ENCODE data around the gene DIS3. TPM values are rescaled to one million over a fixed set of nuclear protein-coding genes. Genes with fewer than 3 reads are reported as not detected.

Gene DIS3
- total and polyA plus RNA-seq, 9 of the 15 experiments (the other 6 are each of a cell fraction or from before 2014, with no cell fraction given) = 6.0 to 48.9 (median 34.2) TPM

DNA sequence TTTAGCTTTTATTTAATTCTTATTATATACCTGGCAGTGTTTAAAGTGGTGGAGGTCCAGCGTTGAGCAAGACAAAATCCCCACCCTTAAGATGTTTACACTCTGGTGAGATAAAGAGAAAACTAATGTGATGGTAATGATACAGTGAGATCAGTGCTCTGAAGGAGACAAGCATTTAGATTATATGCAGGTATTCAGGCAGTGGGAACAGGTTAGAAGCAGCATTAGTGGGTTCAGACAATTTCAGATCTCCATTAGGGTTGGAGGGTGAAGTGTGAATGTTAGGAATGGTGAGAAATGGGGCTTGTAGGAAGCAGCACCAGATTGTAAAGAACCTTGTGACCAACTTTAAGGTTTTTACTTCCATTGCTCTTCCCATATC, 39.2 kb upstream of the DIS3 start:
- no peak for TF ChIP-seq LEF1 (IDR thresholded peaks at IDR 0.05)
- TF ChIP-seq ZNF146 (CRISPR knock-in tag; IDR thresholded peaks at IDR 0.05; ENCODE audit: unreplicated experiment) = no peak
- no peak for TF ChIP-seq CBX3 (IDR thresholded peaks at IDR 0.05; ENCODE audit: borderline replicate concordance in 1 of 2, low read length in 2 of 2)
- Histone ChIP-seq H3K36me3 (ENCODE audit: control insufficient read depth, insufficient read depth, low read length) (peaks cover 36% of the 10 kb centered on the region; the same call in 2 of the 3 replicates), H3K27ac (ENCODE audit: extremely low read depth, low read depth, low read length) (no peak overlapping the region), H3K9me3 (replicated peaks; ENCODE audit: control insufficient read depth, insufficient read depth, low read depth, low read length) (no peaks in the 10 kb centered on the region), H3K4me1 (replicated peaks in 1 of 2; ENCODE audit: control insufficient read depth in 2 of 2, insufficient read depth in 2 of 2, low read length in 2 of 2) (no peaks in the 10 kb centered on the region), H3K9me1 (ENCODE audit: control insufficient read depth, insufficient read depth, low read length) (peaks cover 3% of the 10 kb centered on the region), H2AFZ (ENCODE audit: low read depth, low read length) (no peak overlapping the region), H3K27me3 (ENCODE audit: control insufficient read depth in 2 of 2, insufficient read depth in 2 of 2, low read length in 2 of 2) (no peaks in the 10 kb centered on the region), H3K4me3 (no peak overlapping the region), H3K4me2 (ENCODE audit: insufficient read depth, low read length) (no peak overlapping the region), H3K79me2 (ENCODE audit: control insufficient read depth, insufficient read depth, low read length) (no peaks in the 10 kb centered on the region), H4K20me1 (replicated peaks; ENCODE audit: control insufficient read depth, insufficient read depth, low read length) (no peaks in the 10 kb centered on the region), H3K9ac (ENCODE audit: insufficient read depth in 1 of 2, low read depth in 2 of 2, low read length in 2 of 2) (no peak overlapping the region)
- DNase-seq (ENCODE audit: extremely low read depth in 1 of 4, low spot score in 3 of 4) (no peak), ATAC-seq (no peak), FAIRE-seq (no peak)
- intact Hi-C loops (cut with micrococcal nuclease) = no loop called here
- WGBS (ENCODE audit: insufficient coverage, low coverage, missing lambda C conversion rate) = 38% methylated on average over 1 of the region's 1 CpG
- ChIA-PET CTCF (ENCODE audit: low intra/inter-chr PET ratio) (no interaction called here), POLR2A (no interaction called here)
- BruUV-seq (replicated peaks) = no TSS peak
- in situ Hi-C loops (cut with MboI) = loop anchor here (25.0 kb wide), 2 partner anchors 591 to 891 kb away; no protein-coding TSS in a partner anchor

DNA sequence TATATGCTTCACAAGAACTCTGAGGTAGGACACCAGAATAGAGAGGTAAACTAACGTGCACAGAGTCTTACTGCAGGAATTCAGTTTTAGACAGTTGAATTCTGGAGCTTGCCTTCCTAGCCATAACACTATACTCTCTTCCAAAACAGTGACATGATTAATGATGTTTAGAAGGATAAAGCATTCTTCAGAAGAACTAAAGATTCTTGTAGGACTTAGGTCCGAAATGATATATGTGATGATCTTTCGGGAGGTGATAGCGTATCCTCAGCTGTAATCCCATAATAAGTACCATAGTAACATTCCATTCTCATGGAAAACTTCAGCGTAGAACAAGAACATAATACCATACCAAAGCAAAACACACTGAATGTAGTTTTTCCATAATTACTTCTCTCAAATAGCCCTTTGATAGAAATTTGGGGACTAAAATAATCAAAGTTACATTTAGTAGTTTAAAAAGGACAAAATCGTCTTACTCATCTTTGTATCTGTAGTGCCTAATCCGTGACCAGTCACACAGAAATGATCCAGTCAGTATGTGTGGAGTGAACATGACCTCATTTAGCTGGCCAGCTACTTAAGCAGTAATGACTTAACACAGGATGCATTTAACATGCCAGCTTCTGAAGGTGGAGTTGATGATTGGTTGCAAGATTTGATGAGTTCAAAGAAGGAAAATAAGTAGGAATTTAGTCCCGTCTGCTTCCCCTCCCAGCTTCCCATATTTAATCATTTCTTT, 38.6 kb upstream of the DIS3 start:
- FAIRE-seq (no peak), DNase-seq (ENCODE audit: extremely low read depth in 1 of 4, low spot score in 3 of 4) (no peak), ATAC-seq (no peak)
- ChIA-PET POLR2A (no interaction called here), CTCF (ENCODE audit: low intra/inter-chr PET ratio) (no interaction called here)
- Histone ChIP-seq H3K4me1 (replicated peaks in 1 of 2; ENCODE audit: control insufficient read depth in 2 of 2, insufficient read depth in 2 of 2, low read length in 2 of 2) (no peaks in the 10 kb centered on the region), H3K9me1 (ENCODE audit: control insufficient read depth, insufficient read depth, low read length) (peaks cover 3% of the 10 kb centered on the region), H3K79me2 (ENCODE audit: control insufficient read depth, insufficient read depth, low read length) (no peaks in the 10 kb centered on the region), H3K9ac (ENCODE audit: insufficient read depth in 1 of 2, low read depth in 2 of 2, low read length in 2 of 2) (no peak overlapping the region), H3K4me2 (ENCODE audit: insufficient read depth, low read length) (no peak overlapping the region), H3K4me3 (no peak overlapping the region), H3K27me3 (ENCODE audit: control insufficient read depth in 2 of 2, insufficient read depth in 2 of 2, low read length in 2 of 2) (no peaks in the 10 kb centered on the region), H2AFZ (ENCODE audit: low read depth, low read length) (no peak overlapping the region), H3K9me3 (replicated peaks; ENCODE audit: control insufficient read depth, insufficient read depth, low read depth, low read length) (no peaks in the 10 kb centered on the region), H3K36me3 (ENCODE audit: control insufficient read depth, insufficient read depth, low read length) (peaks cover 35% of the 10 kb centered on the region; the same call in 2 of the 3 replicates), H3K27ac (ENCODE audit: extremely low read depth, low read depth, low read length) (no peak overlapping the region), H4K20me1 (replicated peaks; ENCODE audit: control insufficient read depth, insufficient read depth, low read length) (no peaks in the 10 kb centered on the region)
- no TSS peak for BruUV-seq (replicated peaks)
- in situ Hi-C loops (cut with MboI) (loop anchor here (25.0 kb wide), 2 partner anchors 592 to 892 kb away; no protein-coding TSS in a partner anchor), intact Hi-C loops (cut with micrococcal nuclease) (no loop called here)
- TF ChIP-seq MEIS2 (IDR thresholded peaks at IDR 0.05; ENCODE audit: partially characterized antibody) (peak; percentile 28), MAFK (IDR thresholded peaks at IDR 0.05; ENCODE audit: low read length) (no peak)
- 91% methylated on average over 6 of the region's 8 CpGs for WGBS (ENCODE audit: insufficient coverage, low coverage, missing lambda C conversion rate)
